Measurements from ENCODE around the gene PROB1.

DNA sequence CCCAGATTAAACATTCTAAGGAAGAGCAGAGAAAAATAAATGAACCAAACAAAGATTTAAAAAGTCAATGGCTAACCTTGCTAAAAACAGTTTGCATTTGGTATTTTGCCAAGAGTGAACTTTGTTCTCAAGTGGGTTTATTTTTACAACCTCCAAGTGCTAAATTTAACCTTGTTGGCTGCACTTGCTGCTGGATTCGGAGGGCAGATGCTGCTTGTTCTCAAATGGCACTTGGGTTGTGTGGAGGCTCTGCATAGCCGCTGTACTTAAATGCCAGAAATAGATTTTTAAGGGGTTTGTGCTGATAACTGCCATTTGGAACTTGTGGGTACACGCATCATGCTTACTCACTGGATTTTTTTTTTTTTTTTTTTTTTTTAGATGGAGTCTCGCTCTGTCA is 22.3 kb upstream of the PROB1 start:
- TF ChIP-seq, protein P1, sequence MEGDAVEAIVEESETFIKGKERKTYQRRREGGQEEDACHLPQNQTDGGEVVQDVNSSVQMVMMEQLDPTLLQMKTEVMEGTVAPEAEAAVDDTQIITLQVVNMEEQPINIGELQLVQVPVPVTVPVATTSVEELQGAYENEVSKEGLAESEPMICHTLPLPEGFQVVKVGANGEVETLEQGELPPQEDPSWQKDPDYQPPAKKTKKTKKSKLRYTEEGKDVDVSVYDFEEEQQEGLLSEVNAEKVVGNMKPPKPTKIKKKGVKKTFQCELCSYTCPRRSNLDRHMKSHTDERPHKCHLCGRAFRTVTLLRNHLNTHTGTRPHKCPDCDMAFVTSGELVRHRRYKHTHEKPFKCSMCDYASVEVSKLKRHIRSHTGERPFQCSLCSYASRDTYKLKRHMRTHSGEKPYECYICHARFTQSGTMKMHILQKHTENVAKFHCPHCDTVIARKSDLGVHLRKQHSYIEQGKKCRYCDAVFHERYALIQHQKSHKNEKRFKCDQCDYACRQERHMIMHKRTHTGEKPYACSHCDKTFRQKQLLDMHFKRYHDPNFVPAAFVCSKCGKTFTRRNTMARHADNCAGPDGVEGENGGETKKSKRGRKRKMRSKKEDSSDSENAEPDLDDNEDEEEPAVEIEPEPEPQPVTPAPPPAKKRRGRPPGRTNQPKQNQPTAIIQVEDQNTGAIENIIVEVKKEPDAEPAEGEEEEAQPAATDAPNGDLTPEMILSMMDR (IDR thresholded peaks at IDR 0.05): no peak
- TF ChIP-seq POLR2AphosphoS5 (IDR thresholded peaks at IDR 0.05): peak in 2 of 3 donors; percentile 6 to 18

Measured in transverse colon (tissue), 4 donors.